ENCODE measurements around the gene CCDC142. TPM values are rescaled to one million over a fixed set of nuclear protein-coding genes. Genes with fewer than 3 reads are reported as not detected.
A peak's percentile ranks its signal among the peaks of the same experiment; 100 is the strongest.

The CCDC142 gene
- total RNA-seq, 1 experiment from 2014 or later = 14.0 TPM

DNA sequence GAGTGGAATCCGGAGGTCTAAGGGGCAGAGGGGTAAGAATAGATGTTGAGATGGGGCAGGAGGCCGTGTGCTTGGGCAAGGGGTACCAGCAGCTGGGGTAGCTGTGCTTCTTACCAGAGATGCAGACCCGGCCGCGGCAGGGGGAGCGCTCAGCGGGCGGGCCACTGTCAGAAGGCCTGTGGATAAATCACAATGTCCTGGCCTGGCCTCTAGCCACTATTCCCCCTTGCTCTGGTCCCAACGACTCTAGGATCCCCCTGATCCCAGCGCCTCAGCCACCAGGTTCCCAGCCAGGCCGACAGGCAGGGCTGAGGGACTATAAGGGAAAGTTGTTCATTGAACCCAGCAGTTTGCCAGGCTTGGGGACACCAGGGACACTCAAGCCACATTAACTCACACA lies 52.3 kb downstream of the CCDC142 start:
- no peak overlapping the region for H3K4me3 Mint-ChIP-seq
- no peaks in the 10 kb centered on the region for H3K27me3 Mint-ChIP-seq (ENCODE audit: low read depth)
- ATAC-seq (no peak), DNase-seq (ENCODE audit: low spot score) (no peak)
- CTCF ChIA-PET = no interaction called here
- H3K27ac Mint-ChIP-seq = no peak overlapping the region
- no peaks in the 10 kb centered on the region for H3K4me1 Mint-ChIP-seq
- POLR2A ChIA-PET = no interaction called here
- TF ChIP-seq SOX15 (CRISPR knock-in tag; IDR thresholded peaks at IDR 0.05) = no peak
- TF ChIP-seq, protein P1, sequence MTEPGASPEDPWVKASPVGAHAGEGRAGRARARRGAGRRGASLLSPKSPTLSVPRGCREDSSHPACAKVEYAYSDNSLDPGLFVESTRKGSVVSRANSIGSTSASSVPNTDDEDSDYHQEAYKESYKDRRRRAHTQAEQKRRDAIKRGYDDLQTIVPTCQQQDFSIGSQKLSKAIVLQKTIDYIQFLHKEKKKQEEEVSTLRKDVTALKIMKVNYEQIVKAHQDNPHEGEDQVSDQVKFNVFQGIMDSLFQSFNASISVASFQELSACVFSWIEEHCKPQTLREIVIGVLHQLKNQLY (CRISPR knock-in tag; IDR thresholded peaks at IDR 0.05) = no peak
- no peak for TF ChIP-seq KAT7 (CRISPR knock-in tag; IDR thresholded peaks at IDR 0.05; ENCODE audit: borderline replicate concordance)
- no peak for TF ChIP-seq GRHL2 (CRISPR knock-in tag; IDR thresholded peaks at IDR 0.05; ENCODE audit: insufficient replicate concordance, severe bottlenecking)
- TF ChIP-seq ZNF423 (CRISPR knock-in tag; IDR thresholded peaks at IDR 0.05) = no peak
- no peak for TF ChIP-seq CBFB (CRISPR knock-in tag; IDR thresholded peaks at IDR 0.05; ENCODE audit: low read depth)
- no peak for TF ChIP-seq USF1 (CRISPR knock-in tag; IDR thresholded peaks at IDR 0.05)
- TF ChIP-seq ATF2 (CRISPR knock-in tag; IDR thresholded peaks at IDR 0.05; ENCODE audit: borderline replicate concordance, low read depth) = no peak
- no peak for TF ChIP-seq ESRRA (CRISPR knock-in tag; IDR thresholded peaks at IDR 0.05; ENCODE audit: borderline replicate concordance)
- no peak for TF ChIP-seq ZNF317 (CRISPR knock-in tag; IDR thresholded peaks at IDR 0.05; ENCODE audit: borderline replicate concordance, low read depth)
- TF ChIP-seq E2F1 (CRISPR knock-in tag; IDR thresholded peaks at IDR 0.05) = no peak
- no peak for TF ChIP-seq EMX1 (CRISPR knock-in tag; IDR thresholded peaks at IDR 0.05)
- TF ChIP-seq OVOL2 (CRISPR knock-in tag; IDR thresholded peaks at IDR 0.05; ENCODE audit: borderline replicate concordance) = no peak
- TF ChIP-seq TP53 (CRISPR knock-in tag; IDR thresholded peaks at IDR 0.05) = no peak
- TF ChIP-seq ARID4B (CRISPR knock-in tag; IDR thresholded peaks at IDR 0.05; ENCODE audit: borderline replicate concordance) = no peak
- peaks cover 69% of the 10 kb centered on the region for H3K36me3 Mint-ChIP-seq
- no peaks in the 10 kb centered on the region for H3K9me3 Mint-ChIP-seq

DNA sequence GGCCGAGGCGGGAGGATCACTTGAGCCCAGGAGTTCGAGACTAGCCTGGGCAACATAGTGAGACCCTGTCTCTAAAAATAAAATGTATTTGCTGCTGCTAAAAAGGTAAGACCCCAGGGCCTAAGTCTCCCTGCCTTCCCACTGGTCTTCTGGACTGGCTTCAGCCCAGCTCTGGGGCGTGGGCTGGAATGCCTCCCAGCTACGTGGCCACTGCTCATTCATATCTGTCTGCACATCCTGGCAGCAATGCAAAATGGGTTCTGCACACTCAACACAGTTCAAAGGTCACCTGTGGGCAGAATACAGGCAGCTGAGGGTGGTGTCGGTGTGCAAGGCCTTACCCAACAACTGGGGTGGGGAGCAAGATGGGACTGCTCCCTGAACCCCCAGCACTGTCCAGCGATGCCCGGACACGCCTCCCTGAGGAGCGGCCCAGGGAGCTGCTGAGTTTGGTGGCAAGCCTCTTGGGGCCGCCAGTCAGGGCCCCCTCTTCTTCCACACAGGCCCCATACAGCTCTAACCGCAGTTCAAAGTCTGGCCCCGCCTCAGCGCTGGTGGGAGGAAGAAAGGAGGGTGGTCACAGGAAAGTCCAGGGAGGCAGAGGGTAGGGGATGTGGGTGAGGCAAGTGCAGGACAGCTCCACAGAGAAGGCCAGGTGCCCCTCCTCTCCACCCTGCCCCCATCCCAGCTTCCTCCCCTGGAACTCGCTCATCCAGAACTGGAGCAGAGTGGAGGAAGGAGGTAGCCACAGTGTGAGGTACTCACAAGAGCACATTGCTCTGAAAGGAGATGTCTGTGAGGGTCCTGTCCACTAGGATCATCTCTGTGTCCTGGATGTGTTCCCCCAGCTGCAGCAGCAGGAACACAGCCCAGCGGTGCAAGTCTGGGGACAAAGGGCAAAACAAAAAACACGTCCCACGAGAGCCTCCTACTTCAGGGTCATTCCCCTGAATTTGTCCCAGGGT lies 53.0 kb downstream of the CCDC142 start:
- CTCF ChIA-PET = interaction anchor here (0.8 kb wide), 1 partner anchor 11 kb away, joined by 4 read pairs; no protein-coding TSS in a partner anchor

More for the DNA sequence above, 53.0 kb downstream of the CCDC142 start:
- H3K9me3 Mint-ChIP-seq = no peaks in the 10 kb centered on the region
- TF ChIP-seq GABPB1 (CRISPR knock-in tag; IDR thresholded peaks at IDR 0.05) = 0 out of 2 replicates have a peak, but pooled peaks have one; percentile 44
- TF ChIP-seq ELF4 (CRISPR knock-in tag; IDR thresholded peaks at IDR 0.05; ENCODE audit: low read depth) = no peak
- no peak overlapping the region for H3K27ac Mint-ChIP-seq
- H3K4me1 Mint-ChIP-seq = no peaks in the 10 kb centered on the region
- POLR2A ChIA-PET = no interaction called here
- no peak overlapping the region for H3K4me3 Mint-ChIP-seq
- DNase-seq (ENCODE audit: low spot score) (no peak), ATAC-seq (no peak)
- peaks cover 69% of the 10 kb centered on the region for H3K36me3 Mint-ChIP-seq
- H3K27me3 Mint-ChIP-seq (ENCODE audit: low read depth) = no peaks in the 10 kb centered on the region
